Stimulated activated naive CD8-positive, alpha-beta T cell treated with anti-CD3 and anti-CD28 coated beads, Interleukin-15, amount 100 ng/mL, for 72 hours (primary cell): ENCODE data around the gene CLASRP.

ENCODE experiments used
- ATAC-seq: fragments of 150-1000 bp; cut with Tn5 transposase; 2 replicates; pipeline ENCODE4 v1.10.0; 2021; ENCODE audit warnings: mild to moderate bottlenecking, moderate library complexity
- DNase-seq, 2 donors: peaks; one replicate each; pipeline ENCODE4 v3.0.0; 2021 to 2022
- H3K27ac Mint-ChIP-seq, 2 donors: one replicate each; pipeline ENCODE4 v1.8.0; 2022; ENCODE audit warnings: mild to moderate bottlenecking in 2 of 2, mixed read lengths in 2 of 2, moderate library complexity in 2 of 2
- H3K27me3 Mint-ChIP-seq: one replicate; pipeline ENCODE4 v1.8.0; 2022; ENCODE audit warnings: mixed read lengths
- H3K4me1 Mint-ChIP-seq: one replicate; pipeline ENCODE4 v1.8.0; 2022; ENCODE audit warnings: mild to moderate bottlenecking, mixed read lengths
- H3K4me3 Mint-ChIP-seq, 2 donors: one replicate each; pipeline ENCODE4 v1.8.0; 2022; ENCODE audit warnings: mild to moderate bottlenecking in 2 of 2, mixed read lengths in 2 of 2, moderate library complexity in 1 of 2
- H3K9me3 Mint-ChIP-seq, 2 donors: one replicate each; pipeline ENCODE4 v1.8.0; 2022; ENCODE audit warnings: mixed read lengths in 2 of 2

CLASRP gene

GRCh38 chr19:45010306-45010705 is 28.5 kb upstream of the CLASRP start:
- Mint-ChIP-seq H3K4me1 (peaks cover 5% of the 10 kb centered on the region), H3K9me3 (no peaks in the 10 kb centered on the region), H3K4me3 (no peak overlapping the region), H3K27ac (no peak overlapping the region), H3K27me3 (no peaks in the 10 kb centered on the region)
- DNase-seq (no peak), ATAC-seq (no peak)

- peaks cover 13% of the 10 kb centered on the region for H3K4me1 Mint-ChIP-seq
- ATAC-seq = no peak
- H3K27me3 Mint-ChIP-seq = no peaks in the 10 kb centered on the region
- H3K27ac Mint-ChIP-seq = no peak overlapping the region
- H3K9me3 Mint-ChIP-seq = no peaks in the 10 kb centered on the region
- no peak overlapping the region for H3K4me3 Mint-ChIP-seq
- DNase-seq = no peak
Measured at GRCh38 chr19:45011959-45012358, 26.9 kb upstream of the CLASRP start.

- Mint-ChIP-seq H3K27me3 (no peaks in the 10 kb centered on the region), H3K27ac (peak overlapping the region in 1 of 2 donors; percentile 49), H3K4me1 (peaks cover 14% of the 10 kb centered on the region), H3K4me3 (peak overlapping the region in 1 of 2 donors; percentile 29), H3K9me3 (no peaks in the 10 kb centered on the region)
- peak; percentile 69 to 71 for DNase-seq
- ATAC-seq = peak; percentile 87
Measured at GRCh38 chr19:45016388-45017314, 22.2 kb upstream of the CLASRP start.

- Mint-ChIP-seq H3K27me3 (no peaks in the 10 kb centered on the region), H3K9me3 (no peaks in the 10 kb centered on the region), H3K4me3 (no peak overlapping the region), H3K27ac (no peak overlapping the region), H3K4me1 (peaks cover 14% of the 10 kb centered on the region)
- ATAC-seq = no peak
- no peak for DNase-seq
Measured at GRCh38 chr19:45019187-45019586, 19.7 kb upstream of the CLASRP start.

GRCh38 chr19:45020071-45020470 is 18.8 kb upstream of the CLASRP start:
- DNase-seq = no peak
- Mint-ChIP-seq H3K4me3 (no peak overlapping the region), H3K4me1 (peaks cover 14% of the 10 kb centered on the region), H3K9me3 (no peaks in the 10 kb centered on the region), H3K27me3 (no peaks in the 10 kb centered on the region), H3K27ac (no peak overlapping the region)
- ATAC-seq = no peak

GRCh38 chr19:45021971-45022370 is 16.9 kb upstream of the CLASRP start:
- Mint-ChIP-seq H3K27ac (peak overlapping the region in 1 of 2 donors; percentile 12), H3K9me3 (no peaks in the 10 kb centered on the region), H3K4me3 (no peak overlapping the region), H3K27me3 (no peaks in the 10 kb centered on the region), H3K4me1 (peaks cover 2% of the 10 kb centered on the region)
- DNase-seq = no peak
- ATAC-seq = no peak

GRCh38 chr19:45023048-45023447 is 15.8 kb upstream of the CLASRP start:
- Mint-ChIP-seq H3K27me3 (no peaks in the 10 kb centered on the region), H3K9me3 (no peaks in the 10 kb centered on the region), H3K27ac (no peak overlapping the region), H3K4me3 (no peak overlapping the region), H3K4me1 (no peaks in the 10 kb centered on the region)
- DNase-seq = no peak
- ATAC-seq = no peak

- Mint-ChIP-seq H3K27me3 (no peaks in the 10 kb centered on the region), H3K9me3 (no peaks in the 10 kb centered on the region), H3K4me3 (no peak overlapping the region), H3K4me1 (no peaks in the 10 kb centered on the region), H3K27ac (no peak overlapping the region)
- ATAC-seq = no peak
- DNase-seq = no peak
Measured at GRCh38 chr19:45025264-45025663, 13.6 kb upstream of the CLASRP start.

GRCh38 chr19:45027371-45027770 is 11.5 kb upstream of the CLASRP start:
- Mint-ChIP-seq H3K4me3 (no peak overlapping the region), H3K9me3 (no peaks in the 10 kb centered on the region), H3K27ac (no peak overlapping the region), H3K4me1 (no peaks in the 10 kb centered on the region), H3K27me3 (no peaks in the 10 kb centered on the region)
- no peak for ATAC-seq
- no peak for DNase-seq

- H3K4me3 Mint-ChIP-seq = no peak overlapping the region
- no peaks in the 10 kb centered on the region for H3K27me3 Mint-ChIP-seq
- DNase-seq (no peak), ATAC-seq (no peak)
- H3K9me3 Mint-ChIP-seq = no peaks in the 10 kb centered on the region
- H3K4me1 Mint-ChIP-seq = no peaks in the 10 kb centered on the region
- peak overlapping the region in 1 of 2 donors; percentile 63 for H3K27ac Mint-ChIP-seq
Measured at GRCh38 chr19:45030825-45031224, 8.0 kb upstream of the CLASRP start.

GRCh38 chr19:45032421-45032820 is 6.4 kb upstream of the CLASRP start:
- Mint-ChIP-seq H3K27ac (peak overlapping the region in 1 of 2 donors; percentile 93), H3K27me3 (no peaks in the 10 kb centered on the region), H3K9me3 (no peaks in the 10 kb centered on the region), H3K4me3 (no peak overlapping the region), H3K4me1 (no peaks in the 10 kb centered on the region)
- DNase-seq (no peak), ATAC-seq (no peak)

GRCh38 chr19:45035755-45036154 is 3.1 kb upstream of the CLASRP start:
- Mint-ChIP-seq H3K4me1 (peaks cover 18% of the 10 kb centered on the region), H3K9me3 (no peaks in the 10 kb centered on the region), H3K4me3 (no peak overlapping the region), H3K27me3 (no peaks in the 10 kb centered on the region), H3K27ac (no peak overlapping the region)
- no peak for ATAC-seq
- no peak for DNase-seq

GRCh38 chr19:45037393-45038169 is 1.3 kb upstream of the CLASRP start:
- Mint-ChIP-seq H3K9me3 (no peaks in the 10 kb centered on the region), H3K27ac (peak overlapping the region in 1 of 2 donors; percentile 82), H3K27me3 (no peaks in the 10 kb centered on the region), H3K4me1 (peaks cover 35% of the 10 kb centered on the region), H3K4me3 (peak overlapping the region; percentile 40 to 50)
- ATAC-seq = no peak
- DNase-seq = no peak

GRCh38 chr19:45040059-45040771 is 1.4 kb downstream of the CLASRP start:
- H3K4me3 Mint-ChIP-seq = peak overlapping the region; percentile 94
- DNase-seq (no peak), ATAC-seq (no peak)
- no peaks in the 10 kb centered on the region for H3K9me3 Mint-ChIP-seq
- peaks cover 41% of the 10 kb centered on the region for H3K4me1 Mint-ChIP-seq
- peak overlapping the region in 1 of 2 donors; percentile 30 for H3K27ac Mint-ChIP-seq
- H3K27me3 Mint-ChIP-seq = no peaks in the 10 kb centered on the region

- DNase-seq = no peak
- H3K4me1 Mint-ChIP-seq = peaks cover 50% of the 10 kb centered on the region
- H3K9me3 Mint-ChIP-seq = no peaks in the 10 kb centered on the region
- H3K27ac Mint-ChIP-seq = no peak overlapping the region
- peak overlapping the region in 1 of 2 donors; percentile 33 for H3K4me3 Mint-ChIP-seq
- ATAC-seq = no peak
- no peaks in the 10 kb centered on the region for H3K27me3 Mint-ChIP-seq
Measured at GRCh38 chr19:45041125-45041524, 2.3 kb downstream of the CLASRP start.
